ENCODE results near the gene VIM. TPM values are rescaled to one million over a fixed set of nuclear protein-coding genes. Genes with fewer than 3 reads are reported as not detected.

The VIM gene
- total and polyA plus RNA-seq, 3 experiments from 2014 or later = 513 to 1,243 (median 1,217) TPM

GRCh38 chr10:17212802-17213221 lies 15.2 kb upstream of the VIM start:
- no peak overlapping the region for H3K4me3 Mint-ChIP-seq
- H3K4me1 ChIP-seq (ENCODE audit: insufficient read depth, low read length) = peaks cover 14% of the 10 kb centered on the region

GRCh38 chr10:17213646-17214349 lies 14.2 kb upstream of the VIM start:
- H3K27ac Mint-ChIP-seq = peak overlapping the region in 1 of 8 donors; percentile 24

More at GRCh38 chr10:17212802-17213221, 15.2 kb upstream of the VIM start:
- ChIA-PET POLR2A (no interaction called here), CTCF (interaction anchor here (1.5 to 3.0 kb wide), 3 partner anchors 12 to 18 kb away, joined by 4 to 10 read pairs (median 10); partner anchors contain the start of gene TRDMT1)
- no peaks in the 10 kb centered on the region for H3K27me3 Mint-ChIP-seq
- peaks cover 0 to 24% (median 6%) of the 10 kb centered on the region in 3 donors for H3K36me3 Mint-ChIP-seq
- no peaks in the 10 kb centered on the region for H3K27me3 ChIP-seq (ENCODE audit: insufficient read depth, low read length, poor library complexity, severe bottlenecking)
- no peak overlapping the region for H3K27ac ChIP-seq (ENCODE audit: low read depth, low read length)
- no peak for DNase-seq
- no peaks in the 10 kb centered on the region for H3K9me3 Mint-ChIP-seq
- H3K36me3 ChIP-seq (ENCODE audit: insufficient read depth, low read length) = no peaks in the 10 kb centered on the region
- peaks cover 12 to 33% (median 17%) of the 10 kb centered on the region in 3 donors for H3K4me1 Mint-ChIP-seq
- H3K9me3 ChIP-seq (ENCODE audit: low read length) = no peaks in the 10 kb centered on the region
- H3K27ac Mint-ChIP-seq = peak overlapping the region in 4 of 8 donors; percentile 7 to 88 (median 52)
- H3K4me3 ChIP-seq (ENCODE audit: low read length) = no peak overlapping the region

GRCh38 chr10:17214526-17214925 lies 13.5 kb upstream of the VIM start:
- H3K4me1 Mint-ChIP-seq = peaks cover 12 to 30% (median 20%) of the 10 kb centered on the region in 3 donors
- no peak for DNase-seq
- H3K36me3 ChIP-seq (ENCODE audit: insufficient read depth, low read length) = no peaks in the 10 kb centered on the region
- H3K4me1 ChIP-seq (ENCODE audit: insufficient read depth, low read length) = peaks cover 14% of the 10 kb centered on the region
- H3K4me3 Mint-ChIP-seq = no peak overlapping the region
- H3K27ac Mint-ChIP-seq = peak overlapping the region in 5 of 8 donors; percentile 37 to 90 (median 55)
- no peaks in the 10 kb centered on the region for H3K27me3 Mint-ChIP-seq
- no peak overlapping the region for H3K27ac ChIP-seq (ENCODE audit: low read depth, low read length)
- peaks cover 0 to 27% (median 7%) of the 10 kb centered on the region in 3 donors for H3K36me3 Mint-ChIP-seq
- no peaks in the 10 kb centered on the region for H3K9me3 ChIP-seq (ENCODE audit: low read length)
- no peaks in the 10 kb centered on the region for H3K27me3 ChIP-seq (ENCODE audit: insufficient read depth, low read length, poor library complexity, severe bottlenecking)
- no peak overlapping the region for H3K4me3 ChIP-seq (ENCODE audit: low read length)
- no peaks in the 10 kb centered on the region for H3K9me3 Mint-ChIP-seq
- CTCF ChIA-PET = interaction anchor here (2.0 kb wide), 1 partner anchor 12 kb away, joined by 10 read pairs; no protein-coding TSS in a partner anchor
- POLR2A ChIA-PET = interaction anchor here (1.1 kb wide), 1 partner anchor 8 kb away, joined by 3 read pairs; no protein-coding TSS in a partner anchor

More at GRCh38 chr10:17213646-17214349, 14.2 kb upstream of the VIM start:
- H3K36me3 Mint-ChIP-seq = peaks cover 0 to 26% (median 6%) of the 10 kb centered on the region in 3 donors
- ChIA-PET POLR2A (no interaction called here), CTCF (interaction anchor here (1.5 to 2.0 kb wide), 2 partner anchors 13 to 17 kb away, joined by 4 to 10 read pairs; no protein-coding TSS in a partner anchor)
- Histone ChIP-seq H3K9me3 (ENCODE audit: low read length) (no peaks in the 10 kb centered on the region), H3K4me1 (ENCODE audit: insufficient read depth, low read length) (peaks cover 14% of the 10 kb centered on the region), H3K27me3 (ENCODE audit: insufficient read depth, low read length, poor library complexity, severe bottlenecking) (no peaks in the 10 kb centered on the region), H3K27ac (ENCODE audit: low read depth, low read length) (no peak overlapping the region), H3K4me3 (ENCODE audit: low read length) (no peak overlapping the region), H3K36me3 (ENCODE audit: insufficient read depth, low read length) (no peaks in the 10 kb centered on the region)
- H3K4me3 Mint-ChIP-seq = no peak overlapping the region
- H3K9me3 Mint-ChIP-seq = no peaks in the 10 kb centered on the region
- no peaks in the 10 kb centered on the region for H3K27me3 Mint-ChIP-seq
- H3K4me1 Mint-ChIP-seq = peaks cover 12 to 33% (median 20%) of the 10 kb centered on the region in 3 donors
- DNase-seq = no peak

- Histone ChIP-seq H3K27ac (ENCODE audit: low read depth, low read length) (peak overlapping the region; percentile 68), H3K27me3 (ENCODE audit: insufficient read depth, low read length, poor library complexity, severe bottlenecking) (no peaks in the 10 kb centered on the region), H3K4me1 (ENCODE audit: insufficient read depth, low read length) (peaks cover 14% of the 10 kb centered on the region), H3K9me3 (ENCODE audit: low read length) (no peaks in the 10 kb centered on the region), H3K36me3 (ENCODE audit: insufficient read depth, low read length) (no peaks in the 10 kb centered on the region), H3K4me3 (ENCODE audit: low read length) (no peak overlapping the region)
- Mint-ChIP-seq H3K4me1 (peaks cover 12 to 30% (median 20%) of the 10 kb centered on the region in 3 donors), H3K27ac (peak overlapping the region in 6 of 8 donors; percentile 87 to 95 (median 92)), H3K9me3 (no peaks in the 10 kb centered on the region), H3K27me3 (no peaks in the 10 kb centered on the region), H3K4me3 (no peak overlapping the region), H3K36me3 (peaks cover 0 to 27% (median 7%) of the 10 kb centered on the region in 3 donors)
- ChIA-PET POLR2A (interaction anchor here (1.1 to 1.3 kb wide), 2 partner anchors 9 to 15 kb away, joined by 3 to 7 read pairs; no protein-coding TSS in a partner anchor), CTCF (interaction anchor here (1.1 to 1.6 kb wide), 3 partner anchors 8 to 13 kb away, joined by 3 to 7 read pairs (median 6); partner anchors contain the start of gene VIM)
- DNase-seq = no peak
Observed at GRCh38 chr10:17214971-17215781, 12.9 kb upstream of the VIM start.

GRCh38 chr10:17215782-17216122 lies 12.3 kb upstream of the VIM start:
- peaks cover 12 to 31% (median 21%) of the 10 kb centered on the region in 3 donors for H3K4me1 Mint-ChIP-seq
- ChIA-PET POLR2A (interaction anchor here (1.1 to 1.3 kb wide), 2 partner anchors 10 to 14 kb away, joined by 3 to 7 read pairs; no protein-coding TSS in a partner anchor), CTCF (interaction anchor here (1.1 to 1.6 kb wide), 3 partner anchors 9 to 13 kb away, joined by 3 to 7 read pairs (median 6); partner anchors contain the start of gene VIM)
- Histone ChIP-seq H3K4me3 (ENCODE audit: low read length) (no peak overlapping the region), H3K27ac (ENCODE audit: low read depth, low read length) (peak overlapping the region; percentile 68), H3K9me3 (ENCODE audit: low read length) (no peaks in the 10 kb centered on the region), H3K27me3 (ENCODE audit: insufficient read depth, low read length, poor library complexity, severe bottlenecking) (no peaks in the 10 kb centered on the region), H3K4me1 (ENCODE audit: insufficient read depth, low read length) (peaks cover 14% of the 10 kb centered on the region), H3K36me3 (ENCODE audit: insufficient read depth, low read length) (no peaks in the 10 kb centered on the region)
- DNase-seq = no peak
- H3K36me3 Mint-ChIP-seq = peaks cover 0 to 28% (median 7%) of the 10 kb centered on the region in 3 donors
- no peaks in the 10 kb centered on the region for H3K9me3 Mint-ChIP-seq
- H3K4me3 Mint-ChIP-seq = no peak overlapping the region
- H3K27ac Mint-ChIP-seq = peak overlapping the region; percentile 64 to 95 (median 90)
- H3K27me3 Mint-ChIP-seq = no peaks in the 10 kb centered on the region

- H3K9me3 ChIP-seq (ENCODE audit: low read length) = no peaks in the 10 kb centered on the region
- peak in 2 of 5 donors; percentile 39 to 59 for DNase-seq
- no peaks in the 10 kb centered on the region for H3K36me3 ChIP-seq (ENCODE audit: insufficient read depth, low read length)
- Mint-ChIP-seq H3K4me3 (peak overlapping the region in 2 of 7 donors; percentile 5 to 13), H3K27ac (peak overlapping the region; percentile 64 to 95 (median 90)), H3K36me3 (peaks cover 0 to 32% (median 10%) of the 10 kb centered on the region in 3 donors), H3K4me1 (peaks cover 12 to 36% (median 27%) of the 10 kb centered on the region in 3 donors), H3K9me3 (no peaks in the 10 kb centered on the region), H3K27me3 (no peaks in the 10 kb centered on the region)
- H3K27ac ChIP-seq (ENCODE audit: low read depth, low read length) = peak overlapping the region; percentile 68
- POLR2A ChIA-PET = interaction anchor here (0.6 to 1.3 kb wide), 2 partner anchors 13 to 380 kb away, joined by 3 to 7 read pairs; no protein-coding TSS in a partner anchor
- CTCF ChIA-PET = interaction anchor here (1.0 to 1.6 kb wide), 6 partner anchors 10 to 196 kb away, joined by 3 to 7 read pairs (median 4); partner anchors contain the start of gene VIM
- H3K4me1 ChIP-seq (ENCODE audit: insufficient read depth, low read length) = peaks cover 14% of the 10 kb centered on the region
- H3K4me3 ChIP-seq (ENCODE audit: low read length) = no peak overlapping the region
- H3K27me3 ChIP-seq (ENCODE audit: insufficient read depth, low read length, poor library complexity, severe bottlenecking) = no peaks in the 10 kb centered on the region
Observed at GRCh38 chr10:17216217-17216900, 11.7 kb upstream of the VIM start.

GRCh38 chr10:17216901-17217395 lies 11.1 kb upstream of the VIM start:
- ChIA-PET POLR2A (interaction anchor here (0.6 kb wide), 1 partner anchor 381 kb away, joined by 3 read pairs; no protein-coding TSS in a partner anchor), CTCF (interaction anchor here (1.0 to 1.6 kb wide), 4 partner anchors 10 to 197 kb away, joined by 3 to 7 read pairs (median 4); no protein-coding TSS in a partner anchor)
- peak overlapping the region; percentile 61 to 95 (median 90) for H3K27ac Mint-ChIP-seq

More at GRCh38 chr10:17216901-17217395, 11.1 kb upstream of the VIM start:
- no peaks in the 10 kb centered on the region for H3K36me3 ChIP-seq (ENCODE audit: insufficient read depth, low read length)
- H3K27ac ChIP-seq (ENCODE audit: low read depth, low read length) = peak overlapping the region; percentile 68
- peaks cover 0 to 30% (median 10%) of the 10 kb centered on the region in 3 donors for H3K36me3 Mint-ChIP-seq
- H3K27me3 ChIP-seq (ENCODE audit: insufficient read depth, low read length, poor library complexity, severe bottlenecking) = no peaks in the 10 kb centered on the region
- H3K4me3 ChIP-seq (ENCODE audit: low read length) = no peak overlapping the region
- no peaks in the 10 kb centered on the region for H3K27me3 Mint-ChIP-seq
- H3K4me1 ChIP-seq (ENCODE audit: insufficient read depth, low read length) = peaks cover 14% of the 10 kb centered on the region
- H3K4me1 Mint-ChIP-seq = peaks cover 12 to 36% (median 27%) of the 10 kb centered on the region in 3 donors
- H3K9me3 ChIP-seq (ENCODE audit: low read length) = no peaks in the 10 kb centered on the region
- H3K4me3 Mint-ChIP-seq = no peak overlapping the region
- no peaks in the 10 kb centered on the region for H3K9me3 Mint-ChIP-seq
- DNase-seq = no peak

Data from CD8-positive, alpha-beta memory T cell (primary cell).